Measurements from ENCODE around the gene SPATA32.
"Not testable (repeated sequence)": the region's sequence is repeated elsewhere in the genome, so short reads cannot be mapped to it uniquely, and the experiment has no call there.

The SPATA32 gene, protein sequence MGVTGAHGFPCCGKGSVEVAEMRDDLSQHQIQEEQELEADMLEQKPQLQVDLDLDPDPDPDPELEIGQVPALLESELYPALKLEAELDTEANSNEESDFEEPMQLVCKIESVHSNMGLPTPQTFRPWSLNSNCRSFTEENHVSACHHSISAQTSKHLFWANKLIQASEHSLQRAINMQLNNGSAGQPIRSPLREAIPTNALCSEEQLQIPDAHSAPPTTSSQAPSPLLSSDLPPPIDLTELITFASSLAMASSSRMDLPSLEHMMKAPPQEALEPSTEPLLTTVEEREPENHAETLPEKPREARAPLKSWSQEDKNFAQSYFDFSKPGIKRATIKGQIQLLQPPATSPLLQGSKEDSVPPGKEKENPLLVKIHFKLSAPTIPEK

GRCh38 chr17:45261577-45262515 is at the start of gene SPATA32:
SPATA32 (minus strand) TSS chr17:45262094; CDS start chr17:45262016, 78 bp downstream.
- DNase-seq = no peak

- no peak for DNase-seq
Measured at GRCh38 chr17:45311401-45311759, 49.5 kb upstream of the SPATA32 start.

DNA sequence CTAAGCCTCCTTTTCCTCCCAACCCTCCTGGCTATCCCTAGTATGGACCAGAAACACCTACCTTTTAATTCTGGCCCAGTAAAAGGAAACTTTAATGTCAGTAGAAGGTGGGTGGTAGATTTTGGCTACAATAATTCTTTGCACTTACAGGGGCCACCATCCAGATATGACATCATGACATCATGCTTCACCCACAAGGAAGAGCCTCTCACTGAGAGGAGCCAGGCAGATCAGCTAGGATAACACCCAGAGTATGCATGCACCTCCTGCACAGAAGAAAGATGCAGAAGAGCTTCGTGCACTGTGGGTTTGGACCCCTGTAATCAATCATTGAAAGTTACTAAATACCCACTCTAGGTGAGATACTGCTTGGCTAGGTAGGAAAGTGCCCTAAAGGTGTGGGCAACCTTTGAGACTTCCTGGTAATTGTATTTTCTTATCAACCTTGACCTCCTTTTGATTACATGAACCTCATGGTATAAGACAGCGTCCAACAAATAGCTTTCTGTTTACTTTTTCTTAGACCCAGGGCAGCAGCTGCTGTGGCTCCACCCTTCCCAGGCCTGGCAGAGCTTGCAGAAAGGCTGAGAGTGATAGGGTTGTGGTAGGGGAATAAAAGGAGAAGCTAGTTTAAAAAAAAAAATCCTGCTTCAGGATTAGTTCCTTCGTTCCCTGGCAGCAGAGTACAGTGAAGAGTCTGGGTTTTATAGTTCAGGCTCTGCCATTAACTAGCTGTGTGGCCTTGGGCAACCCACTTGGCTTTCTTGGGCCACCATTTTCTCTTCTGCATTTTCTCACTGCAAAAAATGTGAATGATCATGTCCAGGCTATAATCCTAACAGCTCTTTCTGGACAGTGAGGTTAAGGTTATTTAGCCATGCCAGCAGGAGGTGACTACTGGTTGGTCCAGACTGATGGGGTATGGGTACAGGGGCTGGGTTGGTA is 48.8 kb upstream of the SPATA32 start:
- DNase-seq = no peak

DNA sequence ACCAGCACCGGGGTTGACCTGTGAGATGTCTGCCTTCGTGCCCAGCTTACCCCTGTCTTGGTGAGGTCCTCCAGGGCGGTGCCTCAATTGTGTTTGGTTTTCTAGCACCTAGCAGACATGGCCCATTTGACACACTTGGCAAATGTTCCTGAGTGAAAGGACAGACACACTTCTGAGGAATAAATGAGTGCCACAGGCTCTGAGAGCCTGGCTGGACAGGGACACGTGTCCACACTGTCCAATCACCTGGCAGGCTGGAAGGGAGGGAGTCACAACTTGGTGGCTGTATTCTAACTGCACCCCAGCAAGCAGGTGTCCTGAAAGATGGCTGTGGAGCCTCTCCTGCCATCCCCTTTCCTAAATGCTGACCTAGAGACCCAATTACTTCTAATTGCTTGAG is 47.5 kb upstream of the SPATA32 start:
- no peak for DNase-seq

DNA sequence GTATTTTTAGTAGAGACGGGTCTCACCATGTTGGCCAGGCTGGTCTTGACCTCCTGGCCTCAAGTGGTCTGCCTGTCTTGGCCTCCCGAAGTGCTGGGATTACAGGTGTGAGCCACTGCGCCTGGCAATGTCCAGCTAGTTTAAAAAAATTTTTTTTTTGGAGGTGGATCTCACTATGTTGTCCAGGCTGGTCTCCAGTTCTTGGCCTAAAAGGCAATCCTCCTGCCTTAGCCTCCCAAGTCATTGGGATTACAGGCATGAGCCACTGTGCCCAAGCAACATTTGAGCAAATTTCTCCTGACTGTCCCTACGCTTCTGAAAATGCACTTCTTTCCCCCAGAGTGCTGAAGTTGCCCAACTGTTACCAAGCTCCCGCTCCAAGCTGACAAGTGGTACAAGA is 46.9 kb upstream of the SPATA32 start:
- no peak for DNase-seq

GRCh38 chr17:45308016-45308365 is 46.1 kb upstream of the SPATA32 start:
- no peak for DNase-seq

DNA sequence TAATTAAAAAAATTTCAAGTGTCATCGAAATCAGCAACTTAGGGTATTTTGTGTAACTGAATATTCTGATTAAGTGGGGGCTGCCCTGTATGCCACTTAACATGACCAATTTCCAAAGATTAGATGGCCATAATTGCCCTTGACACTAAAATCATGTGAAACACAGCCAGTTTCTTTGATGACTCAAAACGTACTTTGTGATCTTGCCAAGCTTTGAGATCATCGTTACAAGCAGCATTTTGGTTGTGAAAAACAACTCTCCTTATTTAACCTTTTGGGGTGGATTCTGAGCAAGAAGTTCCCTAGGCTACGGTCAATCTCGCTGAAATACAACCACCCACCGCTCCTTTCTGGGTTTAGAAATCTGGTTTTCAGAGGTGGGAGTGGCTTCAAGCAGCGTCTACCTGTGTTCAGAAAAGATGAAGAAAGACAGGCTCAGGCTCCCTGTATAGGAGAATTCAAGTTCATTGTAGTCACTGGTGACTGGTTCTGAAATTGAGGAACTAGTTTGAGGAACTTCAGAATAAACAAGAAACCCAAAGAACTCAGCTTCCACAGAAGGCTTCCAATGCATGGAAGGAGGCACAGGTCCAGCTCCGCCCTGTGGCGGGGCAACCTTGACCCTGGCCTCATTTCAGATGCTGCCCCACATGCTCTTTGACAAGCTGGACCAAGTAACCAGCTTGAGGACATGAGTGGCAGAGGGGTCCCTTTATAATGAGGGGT is 45.6 kb upstream of the SPATA32 start:
- DNase-seq = peak; percentile 41

DNA sequence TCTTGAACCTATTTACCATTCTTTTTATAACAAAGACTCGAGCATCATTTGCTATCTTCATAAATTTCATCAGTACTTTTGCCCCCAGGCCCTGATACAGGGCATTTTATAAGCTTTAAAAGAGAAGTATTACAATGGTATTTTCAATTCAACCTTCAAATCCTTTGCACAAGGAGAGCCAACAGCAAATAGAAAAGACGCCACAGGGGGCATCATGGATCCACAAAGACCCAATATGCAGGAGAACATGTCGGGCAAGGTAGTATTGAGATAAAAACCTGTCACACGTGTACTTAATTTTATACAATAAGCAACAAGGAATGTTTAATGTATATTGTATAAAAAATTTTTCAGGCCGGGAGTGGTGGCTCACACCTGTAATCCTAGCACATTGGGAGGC is 44.7 kb upstream of the SPATA32 start:
- no peak for DNase-seq

- no peak for DNase-seq
Measured at GRCh38 chr17:45306094-45306493, 44.2 kb upstream of the SPATA32 start.

DNA sequence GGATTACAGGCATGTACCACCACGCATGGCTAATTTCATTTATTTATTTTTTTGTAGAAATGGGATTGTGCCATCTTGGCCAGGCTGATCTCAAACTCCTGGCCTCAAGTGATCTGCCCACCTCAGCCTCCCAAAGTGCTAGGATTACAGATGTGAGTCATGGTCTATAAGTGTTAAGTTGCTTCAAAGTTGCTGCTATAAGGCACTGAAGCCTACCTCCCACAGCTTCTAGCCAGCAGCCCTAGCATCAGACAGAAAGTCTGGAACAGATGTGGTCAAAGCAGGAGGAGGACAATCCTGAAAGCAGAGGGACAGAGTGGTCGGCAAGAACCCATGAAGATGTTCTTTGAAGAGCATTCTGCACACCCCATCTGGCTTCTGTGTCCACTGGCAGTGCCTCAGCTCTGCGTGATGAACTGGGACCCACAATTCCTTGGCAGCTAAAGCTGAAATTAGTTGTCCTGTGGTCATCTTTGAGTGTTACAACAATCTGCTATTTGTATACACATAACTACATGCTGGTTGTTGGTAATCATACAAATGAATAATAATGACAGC is 43.7 kb upstream of the SPATA32 start:
- DNase-seq = peak; percentile 9

DNA sequence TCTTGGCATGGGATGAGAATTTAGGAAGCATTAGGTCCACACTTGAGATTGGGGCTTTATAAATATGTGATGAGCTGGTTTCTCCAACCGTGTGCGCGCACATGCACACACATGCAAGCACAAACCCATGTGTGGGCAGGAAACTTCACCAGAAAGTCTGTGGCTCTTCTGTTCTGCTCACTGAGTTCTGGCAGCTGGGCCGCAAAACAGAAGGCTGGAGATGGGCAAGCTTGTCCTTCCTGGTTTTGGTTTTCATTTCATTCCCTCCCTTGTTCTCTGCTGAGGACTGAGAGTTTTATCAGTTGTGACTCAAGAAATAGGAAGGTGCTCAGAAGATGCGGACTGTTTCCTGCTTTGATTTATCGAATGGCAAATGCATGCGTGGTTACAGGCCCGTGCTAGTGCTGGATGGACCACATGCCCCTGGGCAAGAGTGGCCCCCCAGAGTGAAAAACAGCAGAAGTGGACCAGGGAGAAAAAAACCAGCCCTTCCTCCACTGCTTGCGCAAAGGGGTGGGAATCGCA is 40.8 kb upstream of the SPATA32 start:
- DNase-seq = peak; percentile 17

GRCh38 chr17:45302220-45302619 is 40.3 kb upstream of the SPATA32 start:
- DNase-seq = not testable (repeated sequence)

DNA sequence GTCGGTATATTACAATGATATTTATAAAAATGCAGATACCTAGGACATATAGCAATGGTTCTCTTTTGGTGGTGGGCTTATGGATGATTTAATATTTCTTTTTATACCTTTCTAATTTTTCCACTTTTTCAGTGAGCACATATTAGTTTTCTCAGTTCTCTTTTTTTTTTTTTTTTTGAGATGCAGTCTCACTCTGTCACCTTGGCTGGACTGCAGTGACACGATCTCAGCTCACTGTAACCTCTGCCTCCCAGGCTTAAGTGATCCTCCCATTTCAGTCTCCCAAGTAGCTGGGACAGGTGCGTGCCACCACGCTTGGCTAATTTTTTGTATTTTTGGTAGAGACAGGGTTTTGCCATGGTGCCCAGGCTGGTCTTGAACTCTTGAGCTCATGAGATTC is 39.8 kb upstream of the SPATA32 start:
- DNase-seq = no peak

DNA sequence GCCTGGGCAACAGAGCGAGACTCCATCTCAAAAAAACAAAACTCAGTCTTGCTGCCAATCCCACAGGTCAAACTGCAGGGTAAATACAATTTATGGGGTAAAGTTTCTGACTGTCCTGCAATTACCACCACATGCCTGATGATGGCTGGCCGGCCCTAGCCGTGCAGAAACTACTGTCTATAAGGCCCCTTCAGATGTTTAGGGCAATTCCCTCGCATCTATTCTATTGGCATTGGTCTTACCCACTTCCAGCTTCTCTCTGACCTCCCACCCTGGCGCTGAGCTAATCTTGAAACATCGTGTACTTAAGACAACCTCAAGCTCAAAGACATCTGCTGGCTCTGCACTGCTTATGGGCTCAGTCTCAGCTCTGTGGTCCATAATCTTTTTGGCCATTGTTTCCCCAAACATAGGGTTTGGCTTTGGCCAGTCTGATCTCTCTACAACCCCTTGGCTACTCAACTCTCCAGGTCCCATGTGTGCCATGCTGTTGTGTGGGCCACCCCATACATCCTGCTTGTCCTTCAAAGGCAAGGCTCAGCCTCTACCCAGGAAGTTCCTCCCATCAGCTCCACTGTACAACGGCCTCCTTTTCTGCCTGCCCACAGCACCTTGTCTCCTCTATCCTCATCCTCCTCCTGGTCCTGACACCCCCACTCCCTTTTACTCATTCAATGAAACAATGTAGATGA is 38.3 kb upstream of the SPATA32 start:
- no peak for DNase-seq

- no peak for DNase-seq
Measured at GRCh38 chr17:45299361-45299760, 37.5 kb upstream of the SPATA32 start.

GRCh38 chr17:45298546-45299285 is 36.8 kb upstream of the SPATA32 start:
- no peak for DNase-seq

DNA sequence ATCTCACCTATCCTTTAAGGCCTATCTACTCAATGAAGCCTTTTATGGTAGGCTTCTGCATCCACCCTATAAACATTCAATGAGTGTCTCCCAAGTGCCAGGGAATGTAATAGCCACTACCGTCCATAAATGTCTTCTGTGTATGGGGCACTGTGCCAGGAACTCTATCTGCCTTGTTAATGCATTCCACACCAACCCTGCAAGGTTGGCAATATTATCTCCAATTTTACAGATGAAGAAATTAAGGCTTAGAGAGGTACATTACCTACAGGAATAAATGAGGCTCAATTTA is 34.9 kb upstream of the SPATA32 start:
- no peak for DNase-seq

DNA sequence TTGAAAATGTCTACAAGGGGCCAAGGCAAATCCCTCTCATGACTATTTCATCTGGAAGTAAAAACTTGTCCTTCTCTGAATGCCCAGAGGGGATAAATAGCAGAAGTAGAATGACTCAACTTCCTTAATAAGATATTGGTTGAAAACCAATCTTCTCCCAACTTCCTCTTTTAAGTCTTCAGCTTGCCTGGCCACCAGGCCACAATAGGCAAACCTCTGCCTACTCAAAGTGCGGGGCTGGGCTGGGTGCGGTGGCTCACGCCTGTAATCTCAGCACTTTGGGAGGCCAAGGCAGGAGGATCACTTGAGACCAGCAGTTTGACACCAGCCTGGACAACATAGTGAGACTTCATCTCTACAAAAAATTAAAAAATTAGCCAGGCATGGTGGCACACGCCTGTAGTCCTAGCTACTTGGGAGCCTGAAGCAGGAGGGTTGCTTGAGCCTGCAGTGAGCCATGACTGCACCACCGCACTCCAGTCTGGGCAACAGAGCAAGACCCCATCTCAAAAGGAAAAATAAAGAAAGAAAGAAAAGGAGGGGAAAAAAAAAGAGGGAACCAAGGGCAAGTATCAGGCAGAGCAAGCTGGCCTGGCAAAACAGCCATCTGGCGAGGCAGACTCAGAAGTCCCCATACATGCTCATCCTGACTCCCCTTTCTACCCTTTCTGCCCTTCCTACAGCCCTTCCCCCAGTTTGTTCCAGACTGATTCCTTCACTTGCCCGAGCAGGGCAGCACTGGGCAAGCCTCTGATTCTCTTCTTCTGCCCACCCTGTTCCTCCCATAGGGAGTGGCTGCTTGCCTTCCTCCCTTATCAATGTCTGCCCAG is 34.3 kb upstream of the SPATA32 start:
- DNase-seq = no peak

DNA sequence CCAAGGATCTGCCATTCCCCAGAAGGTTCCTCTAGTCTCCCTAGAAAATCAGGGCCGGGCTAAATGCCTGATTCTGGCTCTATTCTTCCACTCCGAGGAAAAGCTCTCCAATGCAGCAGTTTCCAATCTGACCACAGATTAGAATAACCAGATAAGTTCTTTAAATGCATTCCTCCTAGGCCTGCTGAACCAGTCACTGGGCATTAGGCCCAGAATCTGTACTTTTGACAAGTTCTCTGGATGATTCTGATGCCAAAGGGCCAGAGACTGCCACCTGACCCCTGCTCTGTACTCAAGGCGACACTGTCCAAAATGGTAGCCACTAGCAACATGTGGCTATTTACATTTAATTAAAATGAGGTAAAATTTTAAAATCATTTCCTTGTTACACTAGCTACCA is 32.6 kb upstream of the SPATA32 start:
- no peak for DNase-seq

Measured in kidney glomerular epithelial cell (primary cell).